Immature natural killer cell (primary cell): ENCODE data around the gene DCLRE1C. TPM values are rescaled to one million over a fixed set of nuclear protein-coding genes. Genes with fewer than 3 reads are reported as not detected.
"Not testable (repeated sequence)": the region's sequence is repeated elsewhere in the genome, so short reads cannot be mapped to it uniquely, and the experiment has no call there.

Experiments used
- DNase-seq, 3 donors: peaks; one replicate each; pipeline ENCODE4 v3.0.0; 2022; ENCODE audit warnings: mixed read lengths in 1 of 3
- H3K27ac Mint-ChIP-seq, 6 donors: one replicate each; pipeline ENCODE4 v1.8.0; 2020; ENCODE audit warnings: mixed read lengths in 6 of 6, mild to moderate bottlenecking in 5 of 6, inconsistent platforms in 4 of 6, moderate library complexity in 3 of 6
- H3K27me3 Mint-ChIP-seq, 3 donors: one replicate each; pipeline ENCODE4 v1.8.0; 2020 to 2021; ENCODE audit warnings: low read depth in 3 of 3, mild to moderate bottlenecking in 3 of 3, mixed read lengths in 3 of 3, moderate library complexity in 3 of 3, inconsistent platforms in 1 of 3
- H3K36me3 Mint-ChIP-seq, 3 donors: one replicate each; pipeline ENCODE4 v1.8.0; 2020; ENCODE audit warnings: mixed read lengths in 3 of 3, inconsistent platforms in 2 of 3, mild to moderate bottlenecking in 2 of 3
- H3K4me1 Mint-ChIP-seq, 2 donors: one replicate each; pipeline ENCODE4 v1.8.0; 2020; ENCODE audit warnings: inconsistent platforms in 2 of 2, mild to moderate bottlenecking in 2 of 2, mixed read lengths in 2 of 2, moderate library complexity in 1 of 2
- H3K4me3 Mint-ChIP-seq, 5 donors: one replicate each; pipeline ENCODE4 v1.8.0; 2020; ENCODE audit warnings: mild to moderate bottlenecking in 5 of 5, mixed read lengths in 5 of 5, inconsistent platforms in 3 of 5, moderate library complexity in 3 of 5
- H3K9me3 Mint-ChIP-seq, 6 donors: one replicate each; pipeline ENCODE4 v1.8.0; 2020; ENCODE audit warnings: mild to moderate bottlenecking in 6 of 6, mixed read lengths in 6 of 6, inconsistent platforms in 4 of 6, moderate library complexity in 3 of 6
- polyA plus RNA-seq, 3 donors: library from polyadenylated mRNA; unstranded; fragments of 300-500 nt; fragmentation: Illumina TruSeq; gene quantifications; one replicate each; pipeline ENCODE4 v1.2.3, GENCODE V29; 2021

Gene DCLRE1C
- polyA plus RNA-seq, result 10 to 100 TPM in 2 of 3 donors, 1 to 10 TPM in 1; 9.3 to 33.8 (median 13.9) TPM

- Mint-ChIP-seq H3K9me3 (no peaks in the 10 kb centered on the region), H3K27ac (peak within 1 kb of the TSS; percentile 94 to 98 (median 96)), H3K36me3 (peaks cover 0 to 3% (median 0%) of the 10 kb centered on the region in 3 donors), H3K27me3 (peaks cover 7 to 12% (median 9%) of the 10 kb centered on the region in 3 donors), H3K4me1 (peaks cover 52 to 69% of the 10 kb centered on the region in 2 donors), H3K4me3 (peak within 1 kb of the TSS; percentile 92 to 97 (median 92))
- DNase-seq, result peak; percentile 89 to 90 (median 90)
Observed at GRCh38 chr10:14954001-14954770, at the start of gene DCLRE1C. DCLRE1C (minus strand) TSS chr10:14954096; CDS start chr10:14954010, 86 bp downstream.

- no peak overlapping the region for H3K4me3 Mint-ChIP-seq
- H3K27me3 Mint-ChIP-seq, result peaks cover 1 to 21% (median 2%) of the 10 kb centered on the region in 3 donors
- DNase-seq, result no peak
- H3K27ac Mint-ChIP-seq, result no peak overlapping the region
- no peaks in the 10 kb centered on the region for H3K9me3 Mint-ChIP-seq
- H3K4me1 Mint-ChIP-seq, result no peaks in the 10 kb centered on the region
- H3K36me3 Mint-ChIP-seq, result no peaks in the 10 kb centered on the region
Observed at GRCh38 chr10:14995964-14996565, 42.2 kb upstream of the DCLRE1C start.

- H3K4me3 Mint-ChIP-seq, H3K36me3 Mint-ChIP-seq, H3K9me3 Mint-ChIP-seq, H3K4me1 Mint-ChIP-seq, H3K27ac Mint-ChIP-seq, DNase-seq: not testable (repeated sequence)
- H3K27me3 Mint-ChIP-seq, result peaks cover 1 to 16% (median 2%) of the 10 kb centered on the region in 3 donors
Observed at GRCh38 chr10:14993500-14994455, 39.9 kb upstream of the DCLRE1C start.

- not testable (repeated sequence) for H3K27ac Mint-ChIP-seq, DNase-seq, H3K4me3 Mint-ChIP-seq, H3K9me3 Mint-ChIP-seq, H3K4me1 Mint-ChIP-seq, H3K36me3 Mint-ChIP-seq
- peaks cover 1 to 16% (median 2%) of the 10 kb centered on the region in 3 donors for H3K27me3 Mint-ChIP-seq
Observed at GRCh38 chr10:14992336-14992735, 38.4 kb upstream of the DCLRE1C start.

- H3K4me3 Mint-ChIP-seq, H3K36me3 Mint-ChIP-seq, H3K9me3 Mint-ChIP-seq, H3K27ac Mint-ChIP-seq, H3K4me1 Mint-ChIP-seq, DNase-seq: not testable (repeated sequence)
- H3K27me3 Mint-ChIP-seq, result peaks cover 1 to 16% (median 2%) of the 10 kb centered on the region in 3 donors
Observed at GRCh38 chr10:14991035-14991749, 37.3 kb upstream of the DCLRE1C start.

GRCh38 chr10:14989552-14989951, 35.7 kb upstream of the DCLRE1C start:
- H3K9me3 Mint-ChIP-seq, H3K27ac Mint-ChIP-seq, H3K4me3 Mint-ChIP-seq, H3K36me3 Mint-ChIP-seq, H3K4me1 Mint-ChIP-seq, DNase-seq: not testable (repeated sequence)
- peaks cover 1 to 14% (median 2%) of the 10 kb centered on the region in 3 donors for H3K27me3 Mint-ChIP-seq

GRCh38 chr10:14982744-14983143, 28.8 kb upstream of the DCLRE1C start:
- no peaks in the 10 kb centered on the region for H3K9me3 Mint-ChIP-seq
- no peak overlapping the region for H3K4me3 Mint-ChIP-seq
- no peaks in the 10 kb centered on the region for H3K36me3 Mint-ChIP-seq
- H3K27ac Mint-ChIP-seq, result no peak overlapping the region
- H3K27me3 Mint-ChIP-seq, result peaks cover 2 to 7% (median 4%) of the 10 kb centered on the region in 3 donors
- H3K4me1 Mint-ChIP-seq, result no peaks in the 10 kb centered on the region
- no peak for DNase-seq

GRCh38 chr10:14975672-14976273, 21.9 kb upstream of the DCLRE1C start:
- no peak overlapping the region for H3K27ac Mint-ChIP-seq
- no peaks in the 10 kb centered on the region for H3K4me1 Mint-ChIP-seq
- no peak overlapping the region for H3K4me3 Mint-ChIP-seq
- no peaks in the 10 kb centered on the region for H3K9me3 Mint-ChIP-seq
- H3K36me3 Mint-ChIP-seq, result no peaks in the 10 kb centered on the region
- peaks cover 0 to 5% (median 2%) of the 10 kb centered on the region in 3 donors for H3K27me3 Mint-ChIP-seq
- DNase-seq, result no peak

- not testable (repeated sequence) for H3K4me1 Mint-ChIP-seq, DNase-seq, H3K4me3 Mint-ChIP-seq, H3K27me3 Mint-ChIP-seq, H3K36me3 Mint-ChIP-seq, H3K27ac Mint-ChIP-seq, H3K9me3 Mint-ChIP-seq
Observed at GRCh38 chr10:14974153-14974998, 20.5 kb upstream of the DCLRE1C start.

GRCh38 chr10:14971867-14972448, 18.1 kb upstream of the DCLRE1C start:
- Mint-ChIP-seq H3K27ac (no peak overlapping the region), H3K4me3 (no peak overlapping the region), H3K36me3 (no peaks in the 10 kb centered on the region), H3K4me1 (no peaks in the 10 kb centered on the region), H3K9me3 (no peaks in the 10 kb centered on the region), H3K27me3 (peaks cover 0 to 8% (median 2%) of the 10 kb centered on the region in 3 donors)
- DNase-seq, result peak in 2 of 3 donors; percentile 33 to 45

- Mint-ChIP-seq H3K27me3 (peaks cover 0 to 3% (median 0%) of the 10 kb centered on the region in 3 donors), H3K36me3 (no peaks in the 10 kb centered on the region), H3K9me3 (no peaks in the 10 kb centered on the region), H3K27ac (no peak overlapping the region), H3K4me3 (no peak overlapping the region), H3K4me1 (no peaks in the 10 kb centered on the region)
- no peak for DNase-seq
Observed at GRCh38 chr10:14967897-14968296, 14.0 kb upstream of the DCLRE1C start.
